Glutamatergic neuron (in vitro differentiated cells): ENCODE measurements around the gene ADCY3. TPM values are rescaled to one million over a fixed set of nuclear protein-coding genes. Genes with fewer than 3 reads are reported as not detected.

Experiments used
- DNase-seq: peaks from one replicate; pipeline ENCODE4 v3.0.0; 2022
- H3K27ac Mint-ChIP-seq: one replicate; pipeline ENCODE4 v1.8.0; 2020; ENCODE audit warnings: mild to moderate bottlenecking, mixed read lengths, inconsistent platforms; ENCODE audit not compliant: unreplicated experiment
- H3K27me3 Mint-ChIP-seq: one replicate; pipeline ENCODE4 v1.8.0; 2020; ENCODE audit warnings: mild to moderate bottlenecking, moderate library complexity, mixed read lengths, inconsistent platforms; ENCODE audit not compliant: unreplicated experiment
- H3K36me3 Mint-ChIP-seq: one replicate; pipeline ENCODE4 v1.8.0; 2020; ENCODE audit warnings: mild to moderate bottlenecking, mixed read lengths, inconsistent platforms; ENCODE audit not compliant: unreplicated experiment
- H3K4me1 Mint-ChIP-seq: one replicate; pipeline ENCODE4 v1.8.0; 2020; ENCODE audit warnings: mild to moderate bottlenecking, low read depth, mixed read lengths, inconsistent platforms; ENCODE audit not compliant: unreplicated experiment
- H3K4me3 Mint-ChIP-seq: one replicate; pipeline ENCODE4 v1.8.0; 2020; ENCODE audit warnings: mild to moderate bottlenecking, mixed read lengths, inconsistent platforms; ENCODE audit not compliant: unreplicated experiment
- H3K9me3 Mint-ChIP-seq: one replicate; pipeline ENCODE4 v1.8.0; 2020; ENCODE audit warnings: mild to moderate bottlenecking, moderate library complexity, mixed read lengths, inconsistent platforms; ENCODE audit not compliant: unreplicated experiment
- CTCF ChIP-seq: fragments of 200-600 bp; sonication (generic); IDR thresholded peaks from one replicate; pipeline ENCODE4 v1.5.0; 2021; ENCODE audit not compliant: partially characterized antibody, unreplicated experiment
- total RNA-seq: library from RNA; stranded (reverse); fragmentation: NEBNext Ultra II Directional; extraction: Animal tissue kit (Norgen Biotek cat#: 25700); gene quantifications from one replicate; pipeline ENCODE4 v1.2.1, GENCODE V29; 2021; ENCODE audit not compliant: unreplicated experiment

Gene ADCY3
- total RNA-seq, 1 donor from 2014 or later = 76.2 TPM

GRCh38 chr2:24819442-24820174 lies 100.4 kb downstream of the ADCY3 start:
- Mint-ChIP-seq H3K27me3 (peaks cover 4% of the 10 kb centered on the region), H3K4me1 (peaks cover 10% of the 10 kb centered on the region), H3K27ac (no peak overlapping the region), H3K36me3 (peaks cover 7% of the 10 kb centered on the region), H3K9me3 (peaks cover 4% of the 10 kb centered on the region), H3K4me3 (no peak overlapping the region)
- DNase-seq = no peak
- no peak for TF ChIP-seq CTCF

- Mint-ChIP-seq H3K9me3 (peaks cover 4% of the 10 kb centered on the region), H3K27ac (no peak overlapping the region), H3K4me3 (no peak overlapping the region), H3K36me3 (peaks cover 7% of the 10 kb centered on the region), H3K27me3 (no peaks in the 10 kb centered on the region), H3K4me1 (peaks cover 10% of the 10 kb centered on the region)
- no peak for TF ChIP-seq CTCF
- DNase-seq = no peak
Observed at GRCh38 chr2:24818721-24819167, 101.3 kb downstream of the ADCY3 start.

GRCh38 chr2:24816884-24817283 lies 103.2 kb downstream of the ADCY3 start:
- Mint-ChIP-seq H3K9me3 (peaks cover 4% of the 10 kb centered on the region), H3K4me1 (peaks cover 4% of the 10 kb centered on the region), H3K27me3 (no peaks in the 10 kb centered on the region), H3K27ac (no peak overlapping the region), H3K4me3 (no peak overlapping the region), H3K36me3 (no peaks in the 10 kb centered on the region)
- no peak for TF ChIP-seq CTCF
- no peak for DNase-seq

- no peak for TF ChIP-seq CTCF
- Mint-ChIP-seq H3K9me3 (peaks cover 4% of the 10 kb centered on the region), H3K27me3 (no peaks in the 10 kb centered on the region), H3K27ac (no peak overlapping the region), H3K4me3 (no peak overlapping the region), H3K36me3 (no peaks in the 10 kb centered on the region), H3K4me1 (peaks cover 4% of the 10 kb centered on the region)
- no peak for DNase-seq
Observed at GRCh38 chr2:24816404-24816803, 103.6 kb downstream of the ADCY3 start.

- H3K4me1 Mint-ChIP-seq = no peaks in the 10 kb centered on the region
- H3K36me3 Mint-ChIP-seq = no peaks in the 10 kb centered on the region
- no peaks in the 10 kb centered on the region for H3K27me3 Mint-ChIP-seq
- no peak overlapping the region for H3K27ac Mint-ChIP-seq
- no peak overlapping the region for H3K4me3 Mint-ChIP-seq
- no peak for DNase-seq
- no peak for TF ChIP-seq CTCF
- H3K9me3 Mint-ChIP-seq = peaks cover 2% of the 10 kb centered on the region
Observed at GRCh38 chr2:24815171-24815570, 104.9 kb downstream of the ADCY3 start.
